Left forelimb (tissue), 1 donor: ENCODE measurements around the gene LENEP.

ENCODE experiments used
- DNase-seq: peaks from one replicate; pipeline ENCODE4 v3.0.0-alpha.2; 2018; ENCODE audit warnings: low spot score

LENEP gene

GRCh38 chr1:154960446-154961136 is 32.8 kb upstream of the LENEP start:
- DNase-seq: no peak

GRCh38 chr1:154961207-154962155 is 31.9 kb upstream of the LENEP start, which contains the start of gene PYGO2:
Gene PYGO2, minus strand, starts transcription at chr1:154961782. Its CDS starts 206 bp downstream, at chr1:154961576.
- peak; percentile 92 for DNase-seq

- no peak for DNase-seq
Measured at GRCh38 chr1:154962156-154962749, 31.1 kb upstream of the LENEP start.

- DNase-seq: no peak
Measured at GRCh38 chr1:154962795-154963330, 30.5 kb upstream of the LENEP start.

- DNase-seq: no peak
Measured at GRCh38 chr1:154963643-154964042, 29.7 kb upstream of the LENEP start.

GRCh38 chr1:154964359-154964758 is 29.0 kb upstream of the LENEP start:
- no peak for DNase-seq

GRCh38 chr1:154966111-154966510 is 27.3 kb upstream of the LENEP start:
- DNase-seq: no peak

GRCh38 chr1:154967331-154967950 is 25.9 kb upstream of the LENEP start:
- DNase-seq: no peak

GRCh38 chr1:154968731-154969130 is 24.7 kb upstream of the LENEP start:
- no peak for DNase-seq

- DNase-seq: no peak
Measured at GRCh38 chr1:154969246-154969645, 24.1 kb upstream of the LENEP start.

GRCh38 chr1:154969860-154970452 is 23.4 kb upstream of the LENEP start:
- DNase-seq: no peak

GRCh38 chr1:154970631-154971340 is 22.6 kb upstream of the LENEP start, which contains the start of gene SHC1:
Gene SHC1, minus strand, starts transcription at chr1:154970747. Its CDS starts 221 bp downstream, at chr1:154970526.
- DNase-seq: peak; percentile 95

GRCh38 chr1:154971341-154971998 is 21.9 kb upstream of the LENEP start:
- no peak for DNase-seq

GRCh38 chr1:154972213-154972516 is 21.2 kb upstream of the LENEP start:
- DNase-seq: no peak

- DNase-seq: no peak
Measured at GRCh38 chr1:154972517-154973343, 20.7 kb upstream of the LENEP start.

GRCh38 chr1:154973344-154974101 is 19.9 kb upstream of the LENEP start:
- DNase-seq: peak; percentile 93

GRCh38 chr1:154974102-154974807 is 19.1 kb upstream of the LENEP start, which contains the start of gene CKS1B:
Gene CKS1B, plus strand, starts transcription at chr1:154974681. Its CDS starts 65 bp downstream, at chr1:154974746.
- peak; percentile 99 for DNase-seq
